OCI-LY1 (cell line): ENCODE measurements around the gene OR8D4.

ENCODE experiments used
- H2AFZ ChIP-seq: fragments of 200-600 bp; sonication (generic), shearing (Covaris generic); 2 replicates; pipeline ENCODE4 v1.6.0; 2014; ENCODE audit warnings: antibody characterized with exemption, mild to moderate bottlenecking, low read length
- H3F3A ChIP-seq: fragments of 200-600 bp; sonication (generic), shearing (Covaris generic); 2 replicates; pipeline ENCODE4 v1.6.0; 2014; ENCODE audit warnings: mild to moderate bottlenecking, antibody characterized with exemption, low read length, moderate library complexity; ENCODE audit not compliant: insufficient read depth
- H3K27ac ChIP-seq: fragments of 200-600 bp; sonication (generic); 2 replicates; pipeline ENCODE4 v1.5.1; 2014; ENCODE audit warnings: low read length, mixed run types, mild to moderate bottlenecking, low read depth; ENCODE audit not compliant: poor library complexity, severe bottlenecking
- H3K27me3 ChIP-seq: fragments of 200-600 bp; sonication (generic); 2 replicates; pipeline ENCODE4 v1.6.0; 2014; ENCODE audit warnings: antibody characterized with exemption, mild to moderate bottlenecking, low read length, moderate library complexity; ENCODE audit not compliant: insufficient read depth
- H3K36me3 ChIP-seq: fragments of 200-600 bp; sonication (generic); 2 replicates; pipeline ENCODE4 v1.6.1; 2014; ENCODE audit warnings: mild to moderate bottlenecking, antibody characterized with exemption, low read length, moderate library complexity, mixed read lengths; ENCODE audit not compliant: insufficient read depth
- H3K4me1 ChIP-seq: fragments of 200-600 bp; sonication (generic); 2 replicates; pipeline ENCODE4 v1.5.1; 2014; ENCODE audit warnings: mild to moderate bottlenecking, low read length, moderate library complexity; ENCODE audit not compliant: insufficient read depth, severe bottlenecking
- H3K4me2 ChIP-seq: fragments of 200-600 bp; sonication (generic), shearing (Covaris generic); 2 replicates; pipeline ENCODE4 v1.6.1; 2014; ENCODE audit warnings: low read length
- H3K4me3 ChIP-seq: fragments of 200-600 bp; sonication (generic); 2 replicates; pipeline ENCODE4 v1.5.1; 2014; ENCODE audit warnings: low read length, low read depth, mild to moderate bottlenecking, mixed read lengths; ENCODE audit not compliant: poor library complexity, severe bottlenecking
- H3K79me2 ChIP-seq: fragments of 200-600 bp; shearing (Covaris generic); 2 replicates; pipeline ENCODE4 v1.6.1; 2016; ENCODE audit warnings: mixed run types, low read length, mixed read lengths; ENCODE audit not compliant: insufficient read depth
- H3K9ac ChIP-seq: fragments of 200-600 bp; sonication (generic), shearing (Covaris generic); 2 replicates; pipeline ENCODE4 v1.6.1; 2014; ENCODE audit warnings: mild to moderate bottlenecking, low read length, mixed read lengths
- H3K9me2 ChIP-seq: fragments of 200-600 bp; sonication (generic), shearing (Covaris generic); 2 replicates; pipeline ENCODE4 v1.6.1; 2014; ENCODE audit warnings: low read depth, mild to moderate bottlenecking, low read length, mixed read lengths
- H3K9me3 ChIP-seq: fragments of 200-600 bp; shearing (Covaris generic); 2 replicates; pipeline ENCODE4 v1.6.1; 2014; ENCODE audit warnings: low read length, mixed read lengths
- H4K20me1 ChIP-seq: fragments of 200-600 bp; sonication (generic), shearing (Covaris generic); 2 replicates; pipeline ENCODE4 v1.6.0; 2016; ENCODE audit warnings: mild to moderate bottlenecking, low read length; ENCODE audit not compliant: insufficient read depth
- EZH2 ChIP-seq: fragments of 200-600 bp; sonication (generic), shearing (Covaris generic); IDR thresholded peaks from 2 replicates; pipeline ENCODE4 v1.8.0; 2017; ENCODE audit warnings: borderline replicate concordance, mixed run types, mild to moderate bottlenecking, antibody characterized with exemption, low read length, moderate library complexity, mixed read lengths
- TF ChIP-seq, protein P1 (sequence below): fragments of 200-600 bp; sonication (generic), shearing (Covaris generic); IDR thresholded peaks from 2 replicates; pipeline ENCODE4 v1.5.1; 2017; ENCODE audit warnings: mild to moderate bottlenecking, antibody characterized with exemption, low read length, moderate library complexity, mixed read lengths

OR8D4 gene

DNA sequence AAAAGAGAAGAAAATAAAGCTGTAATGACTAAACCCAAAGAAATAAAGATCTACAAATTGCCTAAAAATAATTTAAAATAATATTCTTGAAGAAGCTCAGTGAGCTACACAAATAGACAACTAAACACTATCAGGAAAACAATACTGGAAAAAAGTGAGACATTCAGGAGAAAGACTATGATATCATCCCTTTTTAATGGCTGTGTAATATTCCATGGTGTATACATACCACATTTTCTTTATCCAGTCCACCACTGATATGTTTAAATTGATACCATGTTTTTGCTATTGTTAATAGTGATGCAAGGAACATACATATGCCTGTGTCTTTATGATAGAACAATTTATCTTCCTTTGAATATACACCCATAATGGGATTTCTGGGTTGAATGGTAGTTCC, 54.8 kb downstream of the OR8D4 start:
- H3K36me3 ChIP-seq, result no peaks in the 10 kb centered on the region
- no peaks in the 10 kb centered on the region for H3K79me2 ChIP-seq
- no peak overlapping the region for H2AFZ ChIP-seq
- H3K9me2 ChIP-seq, result no peaks in the 10 kb centered on the region
- no peaks in the 10 kb centered on the region for H3F3A ChIP-seq
- no peak overlapping the region for H3K9ac ChIP-seq
- no peak overlapping the region for H3K27ac ChIP-seq
- H3K27me3 ChIP-seq, result no peaks in the 10 kb centered on the region
- no peak overlapping the region for H3K4me2 ChIP-seq
- TF ChIP-seq, protein P1, sequence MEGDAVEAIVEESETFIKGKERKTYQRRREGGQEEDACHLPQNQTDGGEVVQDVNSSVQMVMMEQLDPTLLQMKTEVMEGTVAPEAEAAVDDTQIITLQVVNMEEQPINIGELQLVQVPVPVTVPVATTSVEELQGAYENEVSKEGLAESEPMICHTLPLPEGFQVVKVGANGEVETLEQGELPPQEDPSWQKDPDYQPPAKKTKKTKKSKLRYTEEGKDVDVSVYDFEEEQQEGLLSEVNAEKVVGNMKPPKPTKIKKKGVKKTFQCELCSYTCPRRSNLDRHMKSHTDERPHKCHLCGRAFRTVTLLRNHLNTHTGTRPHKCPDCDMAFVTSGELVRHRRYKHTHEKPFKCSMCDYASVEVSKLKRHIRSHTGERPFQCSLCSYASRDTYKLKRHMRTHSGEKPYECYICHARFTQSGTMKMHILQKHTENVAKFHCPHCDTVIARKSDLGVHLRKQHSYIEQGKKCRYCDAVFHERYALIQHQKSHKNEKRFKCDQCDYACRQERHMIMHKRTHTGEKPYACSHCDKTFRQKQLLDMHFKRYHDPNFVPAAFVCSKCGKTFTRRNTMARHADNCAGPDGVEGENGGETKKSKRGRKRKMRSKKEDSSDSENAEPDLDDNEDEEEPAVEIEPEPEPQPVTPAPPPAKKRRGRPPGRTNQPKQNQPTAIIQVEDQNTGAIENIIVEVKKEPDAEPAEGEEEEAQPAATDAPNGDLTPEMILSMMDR, result no peak
- TF ChIP-seq EZH2, result no peak
- H4K20me1 ChIP-seq, result no peaks in the 10 kb centered on the region
- no peaks in the 10 kb centered on the region for H3K9me3 ChIP-seq
- no peak overlapping the region for H3K4me3 ChIP-seq
- no peaks in the 10 kb centered on the region for H3K4me1 ChIP-seq
